Upper lobe of left lung (tissue), 4 donors: ENCODE results near the gene RASSF3.

ENCODE experiments used
- EP300 ChIP-seq, 4 donors: sonication (generic); formaldehyde crosslinking; IDR thresholded peaks; one replicate each; pipeline ENCODE4 v1.5.1; 2017; ENCODE audit warnings: antibody characterized with exemption in 4 of 4, control low read depth in 2 of 4
- POLR2A ChIP-seq, 4 donors: fragments of 450-650 bp; IDR thresholded peaks; one replicate each; pipeline ENCODE4 v1.5.1; 2016 to 2017; ENCODE audit warnings: antibody characterized with exemption in 4 of 4, mild to moderate bottlenecking in 2 of 4

GRCh38 chr12:64720884-64721283, 110.6 kb downstream of the RASSF3 start:
- no peak for TF ChIP-seq POLR2A (IDR thresholded peaks at IDR 0.05)
- no peak for TF ChIP-seq EP300 (IDR thresholded peaks at IDR 0.05)
